Endodermal cell (in vitro differentiated cells): Measurements from ENCODE around the gene LRGUK. TPM values are rescaled to one million over a fixed set of nuclear protein-coding genes. Genes with fewer than 3 reads are reported as not detected.

Source experiments
- DNase-seq: peaks from one replicate; pipeline ENCODE4 v3.0.0-alpha.2; 2017
- H3K27ac ChIP-seq: 2 replicates; pipeline ENCODE4 v1.5.1; 2013; ENCODE audit warnings: mild to moderate bottlenecking, low read depth, low read length, moderate library complexity
- H3K27me3 ChIP-seq: 2 replicates; pipeline ENCODE4 v1.6.1; 2013; ENCODE audit warnings: mild to moderate bottlenecking, low read length, moderate library complexity; ENCODE audit not compliant: insufficient read depth, control insufficient read depth, poor library complexity, severe bottlenecking
- H3K36me3 ChIP-seq: 2 replicates; pipeline ENCODE4 v1.7.0; 2013; ENCODE audit warnings: mild to moderate bottlenecking, low read length, moderate library complexity; ENCODE audit not compliant: control insufficient read depth, insufficient read depth
- H3K4me1 ChIP-seq: one replicate; pipeline ENCODE4 v1.7.0; 2013; ENCODE audit warnings: low read length; ENCODE audit not compliant: control insufficient read depth, insufficient read depth
- H3K4me3 ChIP-seq: 2 replicates; pipeline ENCODE4 v1.5.1; 2013; ENCODE audit warnings: mild to moderate bottlenecking, low read length, moderate library complexity
- H3K9ac ChIP-seq: 2 replicates; pipeline ENCODE4 v1.6.1; 2013; ENCODE audit warnings: mild to moderate bottlenecking, low read length, moderate library complexity; ENCODE audit not compliant: poor library complexity, severe bottlenecking; ENCODE audit errors: extremely low read depth
- H3K9me3 ChIP-seq: 2 replicates; pipeline ENCODE4 v1.6.1; 2013; ENCODE audit warnings: mild to moderate bottlenecking, low read length, moderate library complexity; ENCODE audit not compliant: control insufficient read depth
- H3K27ac Mint-ChIP-seq: 2 replicates; pipeline ENCODE4 v1.8.0; 2020; ENCODE audit warnings: mixed read lengths
- H3K27me3 Mint-ChIP-seq: 2 replicates; pipeline ENCODE4 v1.8.0; 2021; ENCODE audit warnings: mild to moderate bottlenecking, mixed read lengths; ENCODE audit not compliant: insufficient read depth
- H3K36me3 Mint-ChIP-seq: 2 replicates; pipeline ENCODE4 v1.8.0; 2020; ENCODE audit warnings: low read depth, mixed read lengths
- H3K4me1 Mint-ChIP-seq: 2 replicates; pipeline ENCODE4 v1.8.0; 2020; ENCODE audit warnings: mixed read lengths
- H3K4me3 Mint-ChIP-seq: 2 replicates; pipeline ENCODE4 v1.8.0; 2020; ENCODE audit warnings: mild to moderate bottlenecking, moderate library complexity, mixed read lengths
- H3K9me3 Mint-ChIP-seq: 2 replicates; pipeline ENCODE4 v1.8.0; 2020; ENCODE audit warnings: mild to moderate bottlenecking, mixed read lengths
- CTCF ChIP-seq: fragments of 200-600 bp; sonication (generic); conservative IDR thresholded peaks from 2 replicates; pipeline ENCODE4 v1.5.0; 2021; ENCODE audit warnings: antibody characterized with exemption, mild to moderate bottlenecking
- WGBS, 2 experiments: methylation state at CpG; one replicate each; pipeline versions ENCODE4 v1.1.5 to v1.1.7; 2013; ENCODE audit warnings: missing lambda C conversion rate in 2 of 2, mixed read lengths in 1 of 2; ENCODE audit not compliant: insufficient coverage in 1 of 2, insufficient read length in 1 of 2; 5-methylcytosine and 5-hydroxymethylcytosine counted together
- total RNA-seq, 2 donors: library from RNA; stranded (reverse); fragmentation: NEBNext Ultra II Directional in 1 of 2; extraction: Animal tissue kit (Norgen Biotek cat#: 25700) in 1 of 2; gene quantifications; 2 replicates in 1 of 2; 3 replicates in 1 of 2; pipeline ENCODE4 v1.2.1, GENCODE V29; 2021

LRGUK gene
- total RNA-seq, 2 donors from 2014 or later: 0.89 to 1.3 TPM

GRCh38 chr7:134113655-134114054 lies 13.5 kb upstream of the LRGUK start:
- H3K36me3 Mint-ChIP-seq: no peaks in the 10 kb centered on the region
- no peak for DNase-seq
- H3K36me3 ChIP-seq: no peaks in the 10 kb centered on the region
- H3K4me3 Mint-ChIP-seq: no peak overlapping the region
- H3K4me1 ChIP-seq: no peaks in the 10 kb centered on the region
- no peak overlapping the region for H3K4me3 ChIP-seq
- no peak overlapping the region for H3K9ac ChIP-seq
- no peaks in the 10 kb centered on the region for H3K4me1 Mint-ChIP-seq
- H3K9me3 ChIP-seq: no peaks in the 10 kb centered on the region
- H3K27ac Mint-ChIP-seq: no peak overlapping the region
- TF ChIP-seq CTCF: no peak
- H3K9me3 Mint-ChIP-seq: peaks cover 8% of the 10 kb centered on the region
- H3K27me3 Mint-ChIP-seq: no peaks in the 10 kb centered on the region
- no peak overlapping the region for H3K27ac ChIP-seq
- no peaks in the 10 kb centered on the region for H3K27me3 ChIP-seq

GRCh38 chr7:134114992-134115391 lies 12.1 kb upstream of the LRGUK start:
- H3K36me3 Mint-ChIP-seq: no peaks in the 10 kb centered on the region
- Histone ChIP-seq H3K4me1 (no peaks in the 10 kb centered on the region), H3K9ac (no peak overlapping the region), H3K36me3 (no peaks in the 10 kb centered on the region), H3K4me3 (no peak overlapping the region), H3K9me3 (no peaks in the 10 kb centered on the region), H3K27me3 (no peaks in the 10 kb centered on the region), H3K27ac (no peak overlapping the region)
- H3K27ac Mint-ChIP-seq: no peak overlapping the region
- TF ChIP-seq CTCF: no peak
- H3K4me1 Mint-ChIP-seq: no peaks in the 10 kb centered on the region
- WGBS, 2 experiments: 82 to 83% methylated on average over 1 to 4 of the region's 4 CpGs
- no peaks in the 10 kb centered on the region for H3K27me3 Mint-ChIP-seq
- no peak overlapping the region for H3K4me3 Mint-ChIP-seq
- peaks cover 8% of the 10 kb centered on the region for H3K9me3 Mint-ChIP-seq
- DNase-seq: no peak

- H3K36me3 ChIP-seq: no peaks in the 10 kb centered on the region
- peaks cover 6% of the 10 kb centered on the region for H3K27me3 ChIP-seq
- no peak for TF ChIP-seq CTCF
- no peaks in the 10 kb centered on the region for H3K4me1 ChIP-seq
- H3K27ac ChIP-seq: no peak overlapping the region
- DNase-seq: no peak
- H3K27me3 Mint-ChIP-seq: peaks cover 11% of the 10 kb centered on the region
- H3K4me3 Mint-ChIP-seq: no peak overlapping the region
- peaks cover 8% of the 10 kb centered on the region for H3K4me1 Mint-ChIP-seq
- H3K9me3 Mint-ChIP-seq: no peaks in the 10 kb centered on the region
- no peaks in the 10 kb centered on the region for H3K9me3 ChIP-seq
- no peaks in the 10 kb centered on the region for H3K36me3 Mint-ChIP-seq
- WGBS, 2 experiments: 82 to 89% methylated on average over 2 to 4 of the region's 4 CpGs
- H3K4me3 ChIP-seq: no peak overlapping the region
- H3K27ac Mint-ChIP-seq: no peak overlapping the region
- H3K9ac ChIP-seq: no peak overlapping the region
These were observed 6.7 kb upstream of the LRGUK start for GRCh38 chr7:134120405-134120804.
